Pancreas (tissue), 10 donors: Measurements from ENCODE around the gene SPOCK1. TPM values are rescaled to one million over a fixed set of nuclear protein-coding genes. Genes with fewer than 3 reads are reported as not detected.

ENCODE experiments used
- ATAC-seq, 4 donors: fragments of 200-7000 bp; cut with Tn5 transposase; one replicate each; pipeline versions ENCODE4 v1.8.0 to v1.9.1; 2020; ENCODE audit warnings: mild to moderate bottlenecking in 4 of 4, moderate library complexity in 4 of 4
- DNase-seq, 6 donors: peaks; one replicate each; pipeline ENCODE4 v3.0.0-alpha.2; 2020
- FAIRE-seq: peaks from 2 replicates; lab custom pipeline; 2012; peaks lifted over from hg19 to GRCh38; lab: Jason Lieb, UNC
- H3K27ac ChIP-seq, 4 donors: fragments of 200-600 bp; sonication (generic); 1 replicate in 3 of 4; 2 replicates in 1 of 4; pipeline versions ENCODE4 v1.5.0 to v1.8.0; 2020
- H3K27me3 ChIP-seq, 4 donors: fragments of 200-600 bp; one replicate each; pipeline ENCODE4 v1.8.0; 2021
- H3K36me3 ChIP-seq, 3 donors: fragments of 200-600 bp; sonication (generic) in 1 of 3; one replicate each; pipeline versions ENCODE4 v1.5.0 to v1.8.0; 2020 to 2021
- H3K4me1 ChIP-seq, 3 donors: fragments of 200-600 bp; one replicate each; pipeline ENCODE4 v1.8.0; 2021
- H3K4me3 ChIP-seq, 4 donors: fragments of 200-600 bp; sonication (generic) in 2 of 4; one replicate each; pipeline versions ENCODE4 v1.5.0 to v1.8.0; 2020 to 2021
- H3K9me3 ChIP-seq, 4 donors: fragments of 200-600 bp; one replicate each; pipeline ENCODE4 v1.8.0; 2021
- CTCF ChIP-seq, 4 donors: fragments of 200-600 bp; sonication (generic) in 3 of 4; IDR thresholded peaks; one replicate each; pipeline versions ENCODE4 v1.5.0 to v1.8.0; 2021; ENCODE audit warnings: antibody characterized with exemption in 4 of 4
- WGBS, 2 donors: extraction: QIAGEN DNeasy Blood & Tissue Kit; methylation state at CpG; one replicate each; pipeline ENCODE4 v1.1.7; 2013; 5-methylcytosine and 5-hydroxymethylcytosine counted together
- intact Hi-C, 3 donors: fragments of 100-400 bp; cut with DNase I; formaldehyde crosslinking; loops; one replicate each; pipeline versions ENCODE4 v1.11.1 to v1.14.2; 2022
- polyA plus RNA-seq, 2 donors: library from polyadenylated mRNA; stranded (reverse); fragments of 200-250 nt; gene quantifications; one replicate each; pipeline ENCODE4 v1.2.3, GENCODE V29; 2013
- total RNA-seq, 6 donors: library from RNA; stranded (reverse); fragmentation: NEBNext Ultra II Directional in 4 of 6; extraction: Animal tissue kit (Norgen Biotek cat#: 25700) in 4 of 6; gene quantifications; one replicate each; pipeline versions ENCODE4 v1.2.1 to v1.2.4, GENCODE V29; 2021 to 2023
- donor health status: healthy with polysubstance abuse.
- donor health status: DM: no; HTN: no; CAD: no; lungs with moderate emphysema.
- donor health status: DM: no; HTN: no; CAD: no.
- donor health status: control.
- donor health status: control.
- donor health status: Bipolar disorder and iron deficiency.
- donor health status: DM: yes; HTN: yes; CAD: no.
- donor health status: DM: no; HTN: no; CAD: no.
- donor health status: DM: no; HTN: no; CAD: no.
- donor health status: DM: yes; HTN: yes; CAD: no.

SPOCK1 gene
- total and polyA plus RNA-seq, 8 donors: 1.7 to 16.5 (median 5.3) TPM

- no peak for ATAC-seq
- Histone ChIP-seq H3K36me3 (no peaks in the 10 kb centered on the region), H3K27me3 (no peaks in the 10 kb centered on the region), H3K4me1 (no peaks in the 10 kb centered on the region), H3K27ac (no peak overlapping the region), H3K9me3 (no peaks in the 10 kb centered on the region), H3K4me3 (no peak overlapping the region)
- no peak for DNase-seq
- intact Hi-C loops: no loop called here
- no peak for TF ChIP-seq CTCF (IDR thresholded peaks at IDR 0.05)
- no peak for FAIRE-seq
- 60 to 62% methylated on average over 3 of the region's 3 CpGs for WGBS, 2 donors
These were observed 273.0 kb downstream of the SPOCK1 start for GRCh38 chr5:137226081-137226480.

GRCh38 chr5:137223324-137224295, 275.5 kb downstream of the SPOCK1 start:
- 90 to 91% methylated on average over 4 of the region's 4 CpGs for whole genome bisulfite sequencing, 2 donors
- no peak for TF ChIP-seq CTCF (IDR thresholded peaks at IDR 0.05)
- Histone ChIP-seq H3K27me3 (no peaks in the 10 kb centered on the region), H3K4me3 (no peak overlapping the region), H3K9me3 (no peaks in the 10 kb centered on the region), H3K36me3 (no peaks in the 10 kb centered on the region), H3K27ac (no peak overlapping the region), H3K4me1 (peaks cover 11 to 12% (median 11%) of the 10 kb centered on the region in 3 donors)
- ATAC-seq (no peak), DNase-seq (no peak), FAIRE-seq (no peak)
- intact Hi-C loops: no loop called here

- Histone ChIP-seq H3K4me3 (no peak overlapping the region), H3K9me3 (no peaks in the 10 kb centered on the region), H3K27ac (no peak overlapping the region), H3K4me1 (peaks cover 12 to 26% (median 24%) of the 10 kb centered on the region in 3 donors), H3K27me3 (no peaks in the 10 kb centered on the region), H3K36me3 (no peaks in the 10 kb centered on the region)
- intact Hi-C loops: no loop called here
- ATAC-seq (no peak), DNase-seq (no peak), FAIRE-seq (no peak)
- TF ChIP-seq CTCF (IDR thresholded peaks at IDR 0.05): no peak
- 74 to 75% methylated on average over 3 of the region's 3 CpGs for WGBS, 2 donors
These were observed 277.2 kb downstream of the SPOCK1 start for GRCh38 chr5:137221943-137222342.

- peak; percentile 23 to 47 (median 32) for TF ChIP-seq CTCF (IDR thresholded peaks at IDR 0.05)
- peak; percentile 78 to 87 (median 83) for ATAC-seq
- H3K36me3 ChIP-seq: no peaks in the 10 kb centered on the region
- DNase-seq: peak in 2 of 6 donors; percentile 22 to 46
- intact Hi-C loops: no loop called here
- no peak overlapping the region for H3K4me3 ChIP-seq
- H3K4me1 ChIP-seq: peaks cover 12 to 37% (median 29%) of the 10 kb centered on the region in 3 donors
- H3K27me3 ChIP-seq: no peaks in the 10 kb centered on the region
- 54 to 59% methylated on average over 3 of the region's 3 CpGs for WGBS, 2 donors
- H3K9me3 ChIP-seq: no peaks in the 10 kb centered on the region
- FAIRE-seq: no peak
- no peak overlapping the region for H3K27ac ChIP-seq
These were observed 278.6 kb downstream of the SPOCK1 start for GRCh38 chr5:137220523-137220927.

- TF ChIP-seq CTCF (IDR thresholded peaks at IDR 0.05): no peak
- no peak for FAIRE-seq
- Histone ChIP-seq H3K36me3 (no peaks in the 10 kb centered on the region), H3K27ac (peak overlapping the region; percentile 45 to 70 (median 54)), H3K4me1 (peaks cover 16 to 51% (median 45%) of the 10 kb centered on the region in 3 donors), H3K27me3 (no peaks in the 10 kb centered on the region), H3K4me3 (no peak overlapping the region), H3K9me3 (no peaks in the 10 kb centered on the region)
- intact Hi-C loops: no loop called here
- 20 to 21% methylated on average over 1 of the region's 1 CpG for WGBS, 2 donors
- ATAC-seq: peak; percentile 7 to 31 (median 14)
- DNase-seq: peak in 1 of 6 donors; percentile 29
These were observed 280.2 kb downstream of the SPOCK1 start for GRCh38 chr5:137218896-137219295.
